Tibial nerve (tissue), 4 donors: ENCODE measurements around the gene MAML2.

Experiments
- CTCF ChIP-seq, 5 experiments: fragments of 200-600 bp in 3 of 5; fragments of 450-650 bp in 2 of 5; sonication (generic) in 3 of 5; IDR thresholded peaks; one replicate each; pipeline ENCODE4 v1.5.1; 2016 to 2019; ENCODE audit warnings: antibody characterized with exemption in 5 of 5, mild to moderate bottlenecking in 3 of 5, moderate library complexity in 2 of 5
- EP300 ChIP-seq, 2 donors: sonication (generic); formaldehyde crosslinking; IDR thresholded peaks; one replicate each; pipeline ENCODE4 v1.6.1; 2017; ENCODE audit warnings: antibody characterized with exemption in 2 of 2, mild to moderate bottlenecking in 1 of 2
- POLR2A ChIP-seq, 2 donors: fragments of 450-650 bp; IDR thresholded peaks; one replicate each; pipeline ENCODE4 v1.6.1; 2017; ENCODE audit warnings: antibody characterized with exemption in 2 of 2, mild to moderate bottlenecking in 2 of 2, moderate library complexity in 2 of 2

- TF ChIP-seq CTCF (IDR thresholded peaks at IDR 0.05) (no peak), EP300 (IDR thresholded peaks at IDR 0.05) (no peak), POLR2A (IDR thresholded peaks at IDR 0.05) (no peak)
These were observed 164.1 kb downstream of the MAML2 start for GRCh38 chr11:96178887-96179279.
